Measurements from ENCODE around the gene LHFPL3. TPM values are rescaled to one million over a fixed set of nuclear protein-coding genes. Genes with fewer than 3 reads are reported as not detected.

LHFPL3 gene
- total and polyA plus RNA-seq, 2 donors (not counting 3 experiments of a cell fraction or from before 2014, with no cell fraction given): not detected

DNA sequence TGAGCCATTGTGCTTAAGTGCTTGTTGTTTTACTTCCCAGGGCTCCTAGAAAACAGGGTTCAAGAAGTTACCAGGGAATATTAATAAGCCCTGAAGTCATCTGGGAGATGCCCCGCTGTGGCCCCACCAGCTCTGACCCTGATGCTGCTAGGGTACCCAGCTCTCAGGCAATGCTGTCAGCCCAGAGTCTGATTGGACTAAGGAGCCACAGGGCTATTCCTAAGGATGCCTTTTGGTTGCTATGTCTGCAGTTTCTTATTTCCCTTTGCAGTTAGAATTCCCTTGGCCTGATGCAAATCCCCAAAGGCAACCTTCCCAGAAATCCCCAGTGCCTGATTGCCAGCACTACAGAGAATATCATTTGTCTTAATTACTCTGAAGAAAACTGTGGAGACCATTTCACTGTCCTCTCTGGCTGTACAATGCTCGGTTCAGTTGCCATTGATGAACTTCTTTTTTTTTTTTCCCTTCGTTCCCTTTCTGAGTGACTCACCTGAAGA lies 448.9 kb downstream of the LHFPL3 start:
- no peak for DNase-seq (ENCODE audit: low read depth, low spot score)
- Histone ChIP-seq H3K9me3 (replicated peaks; ENCODE audit: control insufficient read depth, insufficient read depth, low read length) (no peaks in the 10 kb centered on the region), H3K4me1 (ENCODE audit: control insufficient read depth, extremely low read depth, insufficient read depth, low read length) (no peaks in the 10 kb centered on the region), H3K9ac (replicated peaks; ENCODE audit: extremely low read depth, insufficient read depth, low read length) (no peak overlapping the region), H3K9me1 (replicated peaks; ENCODE audit: control insufficient read depth, extremely low read depth, insufficient read depth, low read length) (no peaks in the 10 kb centered on the region), H3K36me3 (ENCODE audit: control insufficient read depth in 2 of 2, extremely low read depth in 1 of 2, insufficient read depth in 2 of 2, low read length in 2 of 2) (no peaks in the 10 kb centered on the region), H3K4me2 (ENCODE audit: insufficient read depth, low read length) (no peak overlapping the region), H3K4me3 (replicated peaks in 1 of 3; ENCODE audit: insufficient read depth in 1 of 3, low read depth in 1 of 3, low read length in 3 of 3) (no peak overlapping the region), H3K27ac (ENCODE audit: insufficient read depth, low read depth, low read length) (no peak overlapping the region), H3K27me3 (ENCODE audit: control insufficient read depth in 2 of 2, insufficient read depth in 2 of 2, low read length in 2 of 2) (peaks cover 2 to 3% of the 10 kb centered on the region in 2 experiments), H4K20me1 (replicated peaks; ENCODE audit: control insufficient read depth, extremely low read depth, insufficient read depth, low read length) (no peaks in the 10 kb centered on the region), H2AFZ (ENCODE audit: low read depth, low read length) (no peak overlapping the region), H3K79me2 (ENCODE audit: control insufficient read depth, insufficient read depth, low read length) (no peaks in the 10 kb centered on the region)
- FAIRE-seq: no peak
- no peak for TF ChIP-seq MYC (IDR thresholded peaks at IDR 0.05; ENCODE audit: low read depth, low read length)
- TF ChIP-seq POLR2AphosphoS5 (IDR thresholded peaks at IDR 0.05; ENCODE audit: insufficient read depth, low read depth, low read length): no peak
- no peak for TF ChIP-seq GATA2 (IDR thresholded peaks at IDR 0.05; ENCODE audit: insufficient read depth, insufficient read length, low read depth, low read length)
- TF ChIP-seq, protein P1, sequence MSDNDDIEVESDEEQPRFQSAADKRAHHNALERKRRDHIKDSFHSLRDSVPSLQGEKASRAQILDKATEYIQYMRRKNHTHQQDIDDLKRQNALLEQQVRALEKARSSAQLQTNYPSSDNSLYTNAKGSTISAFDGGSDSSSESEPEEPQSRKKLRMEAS (IDR thresholded peaks at IDR 0.05; ENCODE audit: insufficient read depth, insufficient read length): no peak
- TF ChIP-seq FOS (IDR thresholded peaks at IDR 0.05; ENCODE audit: borderline replicate concordance, insufficient read depth, low read length): no peak
- TF ChIP-seq, protein P2, sequence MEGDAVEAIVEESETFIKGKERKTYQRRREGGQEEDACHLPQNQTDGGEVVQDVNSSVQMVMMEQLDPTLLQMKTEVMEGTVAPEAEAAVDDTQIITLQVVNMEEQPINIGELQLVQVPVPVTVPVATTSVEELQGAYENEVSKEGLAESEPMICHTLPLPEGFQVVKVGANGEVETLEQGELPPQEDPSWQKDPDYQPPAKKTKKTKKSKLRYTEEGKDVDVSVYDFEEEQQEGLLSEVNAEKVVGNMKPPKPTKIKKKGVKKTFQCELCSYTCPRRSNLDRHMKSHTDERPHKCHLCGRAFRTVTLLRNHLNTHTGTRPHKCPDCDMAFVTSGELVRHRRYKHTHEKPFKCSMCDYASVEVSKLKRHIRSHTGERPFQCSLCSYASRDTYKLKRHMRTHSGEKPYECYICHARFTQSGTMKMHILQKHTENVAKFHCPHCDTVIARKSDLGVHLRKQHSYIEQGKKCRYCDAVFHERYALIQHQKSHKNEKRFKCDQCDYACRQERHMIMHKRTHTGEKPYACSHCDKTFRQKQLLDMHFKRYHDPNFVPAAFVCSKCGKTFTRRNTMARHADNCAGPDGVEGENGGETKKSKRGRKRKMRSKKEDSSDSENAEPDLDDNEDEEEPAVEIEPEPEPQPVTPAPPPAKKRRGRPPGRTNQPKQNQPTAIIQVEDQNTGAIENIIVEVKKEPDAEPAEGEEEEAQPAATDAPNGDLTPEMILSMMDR (IDR thresholded peaks at IDR 0.05; ENCODE audit: extremely low read depth in 1 of 2, insufficient read depth in 1 of 2, low read depth in 1 of 2, low read length in 2 of 2): no peak
- no peak for TF ChIP-seq EZH2 (IDR thresholded peaks at IDR 0.05; ENCODE audit: borderline replicate concordance, low read depth, low read length, severe bottlenecking)
- TF ChIP-seq POLR2A (IDR thresholded peaks at IDR 0.05; ENCODE audit: low read depth, low read length): no peak
- no peak for TF ChIP-seq JUN (IDR thresholded peaks at IDR 0.05; ENCODE audit: borderline replicate concordance, insufficient read depth, insufficient read length, low read depth)
- intact Hi-C loops (cut with micrococcal nuclease): no loop called here
- dilution Hi-C loops (cut with MboI; ENCODE audit: extremely low pct_ligation_motif_present, low sequenced_read_pairs): no loop called here
- BruUV-seq (replicated peaks): no TSS peak
- ChIA-PET CTCF (no interaction called here), POLR2A (no interaction called here)

Measured in endothelial cell of umbilical vein (primary cell).